ENCODE measurements around the gene IL12B.

GRCh38 chr5:159304961-159305595 lies 25.2 kb downstream of the IL12B start:
- TF ChIP-seq SIN3A (IDR thresholded peaks at IDR 0.05; ENCODE audit: borderline replicate concordance, insufficient read depth, low read depth, low read length) (no peak), CTCF (IDR thresholded peaks at IDR 0.05) (no peak), POLR2AphosphoS5 (IDR thresholded peaks at IDR 0.05; ENCODE audit: low read depth, low read length) (no peak), TCF7L2 (IDR thresholded peaks at IDR 0.05; ENCODE audit: low read depth, low read length) (no peak)

Measured in Panc1 (cell line).